ENCODE measurements around the gene HES4.
"Not testable (repeated sequence)": the region's sequence is repeated elsewhere in the genome, so short reads cannot be mapped to it uniquely, and the experiment has no call there.

DNA sequence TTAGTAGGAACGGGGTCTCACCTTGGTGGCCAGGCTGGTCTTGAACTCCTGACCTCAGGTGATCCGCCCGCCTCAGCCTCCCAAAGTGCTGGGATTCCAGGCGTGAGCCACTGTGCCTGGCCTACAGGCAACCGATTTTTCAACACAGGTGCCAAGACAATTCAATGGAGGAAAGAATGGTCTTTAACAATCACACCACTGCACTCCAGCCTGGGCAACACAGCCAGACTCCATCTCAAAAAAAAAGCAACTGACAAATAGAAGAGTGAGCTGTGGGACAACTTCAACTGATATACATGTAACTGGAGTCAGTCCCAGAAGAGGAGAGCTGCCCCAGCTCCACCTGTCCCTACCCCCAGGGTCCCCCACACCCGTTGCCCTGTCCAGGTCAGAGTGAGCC, 5.4 kb downstream of the HES4 start:
- TF ChIP-seq CTCF (IDR thresholded peaks at IDR 0.05; ENCODE audit: low read length); EZH2phosphoT487 (IDR thresholded peaks at IDR 0.05; ENCODE audit: low read length); EZH2 (optimal IDR thresholded peaks at IDR 0.05; ENCODE audit: low read depth, low read length): not testable (repeated sequence)

All from MM.1S (cell line).